NCI-H1417 treated with DMSO at 0.1 percent for 48 hours (cell line): Measurements from ENCODE around the gene COPS7B.
A peak's percentile ranks its signal among the peaks of the same experiment; 100 is the strongest.
"Not testable (repeated sequence)": the region's sequence is repeated elsewhere in the genome, so short reads cannot be mapped to it uniquely, and the experiment has no call there.

Experiments
- DNase-seq: peaks from one replicate; lab custom pipeline; 2025; lab: John Stamatoyannopoulos, UW

COPS7B gene

GRCh38 chr2:231786177-231786916 lies at the start of gene COPS7B:
Gene COPS7B, plus strand, starts transcription at chr2:231786445. Its CDS starts 2,126 bp downstream, at chr2:231788571.
- DNase-seq, result peak; percentile 8

- DNase-seq, result no peak
These were observed 48.5 kb upstream of the COPS7B start for GRCh38 chr2:231737761-231738160.

GRCh38 chr2:231743376-231744116 lies 42.7 kb upstream of the COPS7B start:
- DNase-seq, result no peak

DNA sequence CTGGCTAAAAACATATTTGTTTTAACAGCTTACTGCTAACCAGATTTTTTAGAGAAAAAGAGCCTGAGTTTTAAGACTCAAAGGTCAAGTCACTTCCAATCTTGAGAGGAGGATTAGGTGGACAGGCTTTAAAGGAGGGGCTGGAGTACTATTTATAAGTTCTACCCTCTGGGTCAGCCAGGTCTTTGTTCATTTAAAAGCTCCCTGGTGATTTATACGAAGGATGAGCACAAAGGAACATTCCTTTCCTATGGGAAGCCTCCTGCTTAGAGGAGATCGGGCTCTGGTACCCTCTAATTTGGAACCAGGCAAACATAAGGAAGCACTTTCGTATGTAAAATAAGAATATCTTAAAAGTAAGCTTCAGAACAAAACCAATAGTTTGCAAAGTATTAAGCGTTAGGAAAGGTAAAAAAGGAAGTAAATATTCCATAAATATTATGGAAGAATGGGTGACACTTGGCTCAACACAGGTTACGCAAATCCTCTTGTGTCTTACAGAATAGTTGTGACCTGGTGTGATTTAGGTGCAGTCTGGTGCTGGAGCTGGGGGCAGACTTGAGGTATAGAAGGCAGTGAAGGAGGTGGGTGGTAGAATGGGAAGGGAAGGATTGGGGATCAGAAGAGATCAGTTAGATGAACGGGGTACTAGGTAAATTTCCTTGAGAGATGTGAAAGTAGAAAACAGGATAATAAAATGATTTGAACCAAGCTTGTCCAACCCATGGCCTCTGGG lies 40.8 kb upstream of the COPS7B start:
- DNase-seq, result no peak

DNA sequence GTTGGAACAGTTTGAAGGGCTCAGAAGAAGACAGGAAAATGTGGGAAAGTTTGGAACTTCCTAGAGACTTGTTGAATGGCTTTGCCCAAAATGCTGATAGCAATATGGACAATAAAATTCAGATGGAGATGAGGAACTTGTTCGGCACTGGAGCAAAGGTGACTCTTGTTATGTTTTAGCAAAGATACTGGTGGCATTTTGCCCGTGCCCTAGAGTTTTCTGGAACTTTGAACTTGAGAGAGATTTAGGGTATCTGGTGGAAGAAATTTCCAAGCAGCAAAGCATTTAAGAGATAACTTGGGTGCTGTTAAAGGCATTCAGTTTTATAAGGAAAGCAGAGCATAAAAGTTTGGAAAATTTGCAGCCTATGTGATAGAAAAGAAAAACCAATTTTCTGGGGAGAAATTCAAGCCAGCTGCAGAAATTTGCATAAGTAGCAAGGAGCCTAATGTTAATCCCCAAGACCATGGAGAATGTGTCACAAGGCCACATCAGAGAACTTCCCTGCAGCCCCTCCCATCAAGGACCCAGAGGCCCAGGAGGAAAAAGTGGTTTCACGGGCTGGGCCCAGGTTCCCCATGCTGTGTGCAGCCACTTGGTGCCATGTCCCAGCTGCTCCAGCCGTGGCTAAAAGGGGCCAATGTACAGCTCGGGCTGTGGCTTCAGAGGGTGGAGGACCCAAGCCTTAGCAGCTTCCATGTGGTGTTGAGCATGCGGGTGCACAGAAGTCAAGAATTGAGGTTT lies 37.9 kb upstream of the COPS7B start:
- not testable (repeated sequence) for DNase-seq

GRCh38 chr2:231749016-231749415 lies 37.2 kb upstream of the COPS7B start:
- DNase-seq, result not testable (repeated sequence)

DNA sequence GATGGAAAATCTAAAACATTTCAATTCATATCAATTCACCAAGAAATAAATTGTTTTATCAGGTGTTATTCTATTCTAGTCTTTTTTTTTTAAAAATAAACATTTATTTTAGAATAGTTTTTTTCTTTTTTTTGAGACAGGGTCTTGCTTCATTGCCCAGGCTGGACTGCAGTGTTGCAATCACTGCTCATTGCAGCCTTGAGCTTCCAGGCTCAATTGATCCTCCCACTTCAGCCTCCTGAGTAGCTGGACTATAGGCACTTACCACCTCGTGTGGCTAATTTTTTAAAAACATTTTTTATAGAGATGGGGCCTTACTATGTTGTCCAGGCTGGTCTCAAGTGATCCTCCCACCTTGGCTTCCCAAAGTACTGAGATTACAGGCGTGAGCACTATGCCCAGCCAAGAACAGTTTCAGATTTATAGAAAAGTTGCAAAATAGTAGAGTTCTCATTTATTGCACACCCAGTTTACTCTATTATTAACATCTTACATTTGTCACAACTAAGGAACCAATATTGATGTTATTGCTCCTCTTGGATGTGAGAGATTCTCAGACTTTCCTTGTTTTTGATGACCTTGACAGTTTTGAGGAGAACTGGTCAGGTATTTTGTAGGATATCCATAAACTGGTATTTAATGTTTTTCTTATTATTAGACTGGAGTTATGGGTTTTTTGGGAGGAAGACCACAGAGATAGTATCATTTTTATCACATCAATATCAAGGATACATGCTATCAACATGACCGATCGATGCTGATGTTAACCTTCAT lies 35.0 kb upstream of the COPS7B start:
- no peak for DNase-seq

DNA sequence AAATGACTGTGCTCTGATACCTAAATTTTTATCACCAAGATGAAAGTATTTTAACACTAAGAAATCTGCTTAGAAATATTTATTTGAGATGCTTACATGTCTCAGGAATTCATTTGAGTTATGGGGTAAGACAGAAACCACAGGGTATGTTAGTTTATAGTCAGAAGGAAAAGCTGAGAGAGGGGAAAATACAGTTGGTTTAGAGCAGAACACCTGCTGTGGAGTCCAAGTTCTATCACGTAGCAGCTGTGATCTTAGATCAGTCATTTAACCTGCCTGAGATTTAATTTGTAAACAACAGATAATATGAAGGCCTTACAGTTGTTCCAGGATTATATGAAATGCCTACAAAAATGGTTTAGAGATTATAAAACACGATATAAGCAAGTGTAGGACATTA lies 34.2 kb upstream of the COPS7B start:
- DNase-seq, result no peak

GRCh38 chr2:231761735-231762134 lies 24.5 kb upstream of the COPS7B start:
- DNase-seq, result no peak

- no peak for DNase-seq
These were observed 22.1 kb upstream of the COPS7B start for GRCh38 chr2:231764124-231764523.

- DNase-seq, result no peak
These were observed 21.5 kb upstream of the COPS7B start for GRCh38 chr2:231764760-231765159.

GRCh38 chr2:231765496-231765929 lies 20.7 kb upstream of the COPS7B start:
- no peak for DNase-seq

DNA sequence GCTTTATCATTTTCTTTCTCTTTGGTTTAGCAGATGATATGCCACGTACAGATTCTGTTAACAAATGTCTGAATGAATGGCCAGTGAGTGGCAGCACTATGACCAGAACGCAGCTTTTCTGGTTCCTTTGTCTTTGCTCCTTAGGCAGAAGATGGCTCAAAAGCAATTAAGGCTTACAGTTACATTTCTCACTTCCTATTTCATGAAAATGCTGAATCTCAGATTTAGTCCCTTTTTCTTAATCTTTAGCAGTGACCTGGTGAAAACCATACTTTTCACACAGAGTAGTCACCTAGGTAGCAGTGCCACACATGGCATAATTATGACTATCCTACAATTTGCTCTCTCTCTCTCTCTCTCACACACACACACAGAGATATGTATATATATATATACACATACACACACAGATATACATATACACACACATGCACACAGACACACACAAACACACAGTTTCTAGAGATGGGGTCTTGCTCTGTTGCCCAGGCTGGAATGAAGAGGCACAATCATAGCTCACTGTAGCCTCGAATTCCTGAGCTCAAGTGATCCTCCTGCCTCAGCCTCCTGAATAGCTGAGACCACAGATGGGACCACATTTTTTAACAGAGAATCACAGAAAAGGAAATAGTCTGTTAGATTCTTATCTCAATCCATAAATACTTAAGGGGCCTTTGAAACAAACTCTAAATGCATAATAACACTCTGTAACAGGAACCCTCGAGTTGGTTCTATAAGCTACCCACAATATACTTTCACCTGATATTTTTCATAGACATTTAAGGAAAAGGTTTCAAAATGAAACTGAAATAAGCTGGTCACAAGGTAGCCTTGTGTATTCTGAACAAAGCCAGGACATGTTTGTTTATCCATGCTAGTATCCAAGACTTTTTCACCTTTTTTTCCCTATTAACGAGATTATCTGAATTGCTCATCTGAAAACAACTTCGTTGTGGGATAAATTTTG lies 16.8 kb upstream of the COPS7B start:
- DNase-seq, result no peak

GRCh38 chr2:231780123-231780908 lies 5.9 kb upstream of the COPS7B start:
- DNase-seq, result no peak

- peak; percentile 86 for DNase-seq
These were observed 5.1 kb upstream of the COPS7B start, which contains the start of gene PDE6D for GRCh38 chr2:231780909-231781797. Gene PDE6D, minus strand, starts transcription at chr2:231781282. Its CDS starts 168 bp downstream, at chr2:231781114.

DNA sequence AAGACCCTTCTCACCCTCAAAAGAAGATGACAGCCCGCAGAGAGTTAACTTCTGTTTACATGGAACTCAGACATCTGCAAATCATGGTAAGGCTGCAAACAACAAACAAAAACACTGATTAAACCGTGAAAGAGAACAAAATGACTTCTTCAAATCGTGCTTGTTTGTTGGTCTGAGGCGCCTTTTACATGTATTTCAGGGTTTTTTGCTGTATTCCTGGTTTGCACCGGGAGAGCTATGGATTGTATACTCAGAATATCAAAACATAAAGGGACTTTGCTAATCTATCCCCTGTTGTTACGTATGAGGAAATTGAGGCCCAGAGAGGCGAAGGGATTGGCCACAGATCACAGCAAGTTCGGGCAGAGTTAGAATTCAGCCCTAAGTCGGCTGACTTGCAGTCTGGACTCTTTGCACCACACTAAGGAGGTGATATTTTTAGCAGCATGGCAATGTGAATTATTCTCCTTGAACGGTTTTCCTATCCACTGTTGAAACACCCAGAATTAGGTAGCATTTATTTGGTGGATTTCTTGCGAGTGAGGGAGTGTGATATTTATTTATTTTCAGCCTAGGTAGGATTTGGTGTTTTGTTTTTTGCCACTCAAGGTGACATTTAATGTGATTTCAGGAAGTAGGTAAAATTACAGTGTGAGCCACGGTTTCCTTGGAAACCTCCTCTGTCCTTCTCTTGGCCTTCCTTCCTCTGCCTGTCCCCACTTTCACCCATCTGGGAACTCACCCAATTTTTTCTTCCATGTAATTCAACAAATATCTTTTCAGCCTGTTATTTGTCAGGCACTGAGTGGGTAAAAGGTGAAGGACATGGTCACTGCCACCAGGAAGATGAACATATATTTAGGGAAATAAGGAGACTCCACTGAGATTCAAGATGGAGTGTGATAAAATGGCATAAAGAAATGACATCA lies 4.2 kb upstream of the COPS7B start:
- no peak for DNase-seq

GRCh38 chr2:231785413-231785812 lies 832 bp upstream of the COPS7B start:
- no peak for DNase-seq
